Fibroblast of skin of left biceps (primary cell): ENCODE results near the gene CCNG2.

Experiments
- DNase-seq, 2 experiments: peaks; one replicate each; pipeline ENCODE4 v3.0.0-alpha.2; 2013; ENCODE audit warnings: low read depth in 2 of 2

Gene CCNG2

DNA sequence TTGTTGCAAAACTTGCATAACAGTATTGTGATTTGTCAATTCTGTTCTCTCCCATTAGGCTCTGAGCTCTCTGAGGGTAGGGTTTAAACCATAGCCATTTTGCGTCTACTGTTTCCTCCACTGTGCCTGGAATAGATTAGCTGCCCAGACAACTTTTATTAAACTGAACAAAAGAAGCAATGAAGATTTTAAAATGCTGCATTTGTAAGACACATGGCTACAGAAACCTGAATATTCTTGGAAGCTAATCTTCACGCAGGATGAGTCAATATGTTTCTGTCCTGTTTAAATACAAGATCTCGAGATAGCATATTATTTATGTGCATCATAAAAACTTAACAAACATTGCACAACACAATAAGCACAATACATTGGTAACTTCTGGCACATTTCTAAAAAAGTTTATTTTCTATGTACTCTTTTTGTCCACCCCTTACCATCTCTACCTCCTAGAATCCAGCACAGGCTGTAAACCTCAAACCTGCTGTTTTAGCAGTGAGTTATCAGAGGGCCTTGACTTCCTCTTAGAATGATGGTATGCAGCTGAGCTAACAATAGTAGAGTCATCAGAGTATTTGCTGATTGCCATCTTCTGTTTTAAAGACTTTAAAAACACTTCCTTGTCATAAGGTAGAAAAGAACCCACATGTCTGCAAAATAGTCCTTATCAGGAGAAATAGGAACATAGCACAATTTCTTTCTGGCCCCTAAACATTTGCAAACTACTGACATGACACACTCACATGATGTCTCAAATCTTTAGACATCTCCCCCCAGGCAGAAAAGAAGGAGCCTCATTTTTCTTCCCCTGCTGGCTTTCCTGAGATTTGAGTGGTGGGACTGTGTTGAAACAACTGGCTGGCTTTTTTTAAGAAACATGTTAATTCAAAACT, 10.6 kb upstream of the CCNG2 start:
- DNase-seq, result no peak

DNA sequence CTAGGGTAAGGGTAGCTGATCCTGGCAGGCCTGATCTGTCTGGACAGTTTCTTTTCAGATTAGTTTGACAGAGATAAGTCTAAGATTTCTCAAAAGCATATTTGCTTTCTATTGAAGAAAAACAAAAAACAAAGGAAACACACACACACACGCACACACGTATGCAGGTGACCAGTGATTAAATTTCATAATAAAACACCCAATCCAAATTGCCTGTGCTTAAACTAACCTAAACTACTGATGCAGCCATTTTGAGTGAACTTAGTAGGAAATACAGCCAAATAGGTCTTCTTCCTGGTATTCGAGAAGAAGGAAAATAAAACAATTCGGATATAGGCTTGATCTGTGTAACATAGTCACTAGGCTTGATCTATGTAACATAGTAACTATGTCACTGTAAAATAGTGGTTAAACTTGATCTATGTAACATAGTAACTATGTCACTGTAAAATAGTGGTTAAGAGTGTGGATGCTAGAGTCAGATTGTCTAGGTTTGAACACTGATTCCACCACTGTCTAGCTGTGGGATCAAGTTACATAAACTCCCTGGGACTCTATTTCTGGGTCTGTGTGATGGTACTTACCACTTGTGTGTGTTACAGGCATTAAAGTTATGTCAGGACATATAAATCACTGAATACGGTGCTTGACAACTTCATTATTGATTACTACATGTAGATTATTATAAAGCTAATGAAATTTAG, 9.8 kb upstream of the CCNG2 start:
- no peak for DNase-seq

DNA sequence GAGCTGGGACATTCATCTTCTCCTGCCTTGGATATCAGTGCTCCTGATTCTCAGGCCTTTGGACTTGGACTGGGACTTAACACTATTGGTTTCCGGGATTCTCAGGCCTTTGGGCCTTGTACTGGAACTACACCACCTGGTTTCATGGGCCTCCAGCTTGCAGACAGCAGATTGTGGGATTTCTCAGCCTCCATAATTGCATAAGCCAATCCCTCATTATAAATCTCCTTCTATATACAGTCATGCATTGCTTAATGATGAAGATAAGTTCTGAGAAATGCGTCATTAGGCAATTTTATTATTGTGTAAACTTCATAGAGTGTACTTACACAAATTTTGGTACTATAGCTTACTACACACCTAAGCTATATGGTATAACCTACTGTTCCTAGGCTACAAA, 8.9 kb upstream of the CCNG2 start:
- DNase-seq, result no peak

GRCh38 chr4:77149789-77150188, 7.2 kb upstream of the CCNG2 start:
- DNase-seq, result no peak

- DNase-seq, result no peak
These were observed 5.8 kb upstream of the CCNG2 start for GRCh38 chr4:77151241-77151640.

DNA sequence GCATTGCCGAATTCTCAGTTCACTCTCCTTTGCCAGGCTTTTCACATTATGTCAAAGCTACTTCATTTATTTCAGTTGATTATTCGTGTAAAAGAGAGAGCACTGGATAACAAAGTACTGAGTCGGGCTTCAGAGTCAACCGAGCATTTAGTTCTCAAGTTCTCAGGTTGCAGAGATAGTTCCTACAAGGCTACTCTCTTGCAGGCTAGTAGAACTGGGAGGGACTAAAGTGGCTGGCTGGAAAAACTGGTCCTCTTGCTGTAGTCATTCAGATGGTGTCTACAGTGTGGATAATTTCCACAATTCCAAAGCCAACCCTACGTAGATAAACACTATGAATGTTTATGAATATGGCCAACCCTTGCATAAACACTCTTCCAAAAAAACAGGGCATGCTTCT, 4.6 kb upstream of the CCNG2 start:
- DNase-seq, result no peak

DNA sequence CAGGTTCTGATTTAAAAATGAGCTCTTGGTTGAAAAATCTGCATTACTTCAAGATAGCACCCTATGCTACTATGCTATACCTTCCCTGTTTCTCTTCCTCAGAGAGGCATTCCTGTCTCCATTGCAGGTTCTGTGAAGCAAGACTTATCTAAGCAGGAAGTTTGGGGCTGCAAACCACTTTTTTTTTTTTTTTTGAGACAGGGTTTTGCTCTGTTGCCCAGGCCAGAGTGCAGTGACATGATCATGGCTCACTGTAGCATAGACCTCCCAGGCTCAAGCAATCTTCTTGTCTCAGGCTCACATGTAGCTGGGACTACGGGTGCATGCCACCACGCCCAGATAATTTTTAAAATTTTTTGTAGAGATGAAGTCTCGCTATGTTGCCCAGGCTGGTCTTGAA, 4.0 kb upstream of the CCNG2 start:
- no peak for DNase-seq

- DNase-seq, result no peak
These were observed 2.9 kb upstream of the CCNG2 start for GRCh38 chr4:77154065-77154464.

DNA sequence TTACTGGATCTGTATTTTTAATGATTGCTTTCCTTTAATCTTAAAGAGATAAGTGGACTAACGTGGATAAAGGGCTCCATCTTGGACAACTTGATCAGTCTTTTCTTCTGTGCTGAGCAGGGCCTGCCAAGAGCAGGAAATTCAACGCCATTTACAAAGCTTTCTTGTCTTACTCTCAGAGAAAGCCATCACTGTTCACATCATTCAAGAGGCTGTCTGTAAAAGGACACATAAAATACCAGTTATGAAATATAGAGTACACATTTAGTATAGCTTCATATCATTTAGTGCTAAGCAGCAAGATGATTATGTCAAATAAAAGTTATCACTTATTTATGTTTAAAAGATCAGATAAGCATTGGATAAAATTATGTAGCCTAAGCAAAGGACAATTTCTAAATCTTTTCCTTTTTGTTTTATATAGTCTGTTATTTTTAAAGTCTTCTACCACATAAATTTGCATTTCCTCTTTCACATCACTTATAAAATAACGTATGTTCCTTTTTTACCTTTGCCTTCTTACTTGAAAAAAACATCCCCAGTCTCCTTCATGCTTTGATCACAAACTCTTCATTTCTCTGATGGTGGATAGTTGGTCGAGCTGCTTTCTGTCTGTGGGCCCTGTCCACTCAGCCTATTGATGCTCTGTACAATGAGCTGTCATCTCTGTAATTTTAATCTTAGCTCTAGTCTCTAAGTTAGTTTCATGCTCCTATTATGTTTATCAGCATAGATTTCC, 2.1 kb upstream of the CCNG2 start:
- DNase-seq, result no peak

- no peak for DNase-seq
These were observed 1.2 kb upstream of the CCNG2 start for GRCh38 chr4:77155631-77156452.

DNA sequence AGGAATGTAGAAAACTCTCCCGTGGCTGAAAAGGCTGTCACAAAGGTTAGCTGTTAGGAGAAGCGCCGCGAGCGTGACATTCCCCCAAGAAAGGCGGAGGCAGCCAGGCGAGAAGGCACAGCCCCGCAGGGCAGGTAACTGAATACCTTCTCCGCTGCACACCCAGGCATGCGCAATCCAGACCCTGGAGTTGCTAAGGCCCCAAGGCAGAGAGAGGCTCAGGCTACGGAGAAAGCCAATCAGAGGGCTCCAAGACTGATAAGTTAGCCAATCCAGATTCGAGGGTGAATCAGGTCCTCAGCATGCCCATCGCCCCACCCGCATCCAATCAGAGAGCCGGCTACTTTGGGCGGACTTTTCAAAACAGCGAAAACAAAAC, 485 bp upstream of the CCNG2 start:
- peak; percentile 99 to 100 for DNase-seq

DNA sequence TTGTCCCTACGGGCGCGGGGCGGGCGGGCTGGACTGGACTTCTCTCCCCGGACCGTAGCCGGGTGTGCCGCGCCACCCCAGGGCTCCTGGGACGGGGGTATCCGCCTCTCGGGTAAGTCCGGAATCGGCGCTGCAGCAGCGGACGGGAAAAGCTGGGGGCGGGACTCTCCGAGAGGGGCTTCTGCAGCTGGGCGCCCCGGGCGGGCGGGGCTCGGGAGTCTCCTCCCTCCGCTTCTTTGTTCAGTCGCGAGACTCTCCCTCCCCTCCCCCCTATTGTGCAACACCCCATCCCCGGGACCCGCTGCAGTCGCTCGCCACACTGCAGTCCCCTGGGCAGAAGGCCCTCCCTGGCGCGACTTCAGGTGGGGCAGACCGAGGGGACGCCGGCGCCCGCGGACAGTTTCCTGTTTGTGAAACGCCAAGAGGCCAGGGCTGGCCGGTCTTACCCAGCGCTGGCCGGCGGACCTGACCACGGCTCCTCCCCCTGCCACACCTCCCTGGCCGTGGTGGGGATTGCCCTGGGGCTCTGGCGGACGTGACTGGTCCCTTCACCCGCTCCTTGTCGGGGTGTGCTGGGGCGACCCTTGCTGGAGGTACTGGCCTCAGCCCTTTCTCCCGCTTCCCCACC, 966 bp downstream of the CCNG2 start:
- peak; percentile 69 to 70 for DNase-seq

GRCh38 chr4:77158487-77158861, 1.5 kb downstream of the CCNG2 start:
- no peak for DNase-seq

GRCh38 chr4:77159806-77160205, 2.8 kb downstream of the CCNG2 start:
- no peak for DNase-seq

GRCh38 chr4:77163641-77164040, 6.6 kb downstream of the CCNG2 start:
- no peak for DNase-seq

DNA sequence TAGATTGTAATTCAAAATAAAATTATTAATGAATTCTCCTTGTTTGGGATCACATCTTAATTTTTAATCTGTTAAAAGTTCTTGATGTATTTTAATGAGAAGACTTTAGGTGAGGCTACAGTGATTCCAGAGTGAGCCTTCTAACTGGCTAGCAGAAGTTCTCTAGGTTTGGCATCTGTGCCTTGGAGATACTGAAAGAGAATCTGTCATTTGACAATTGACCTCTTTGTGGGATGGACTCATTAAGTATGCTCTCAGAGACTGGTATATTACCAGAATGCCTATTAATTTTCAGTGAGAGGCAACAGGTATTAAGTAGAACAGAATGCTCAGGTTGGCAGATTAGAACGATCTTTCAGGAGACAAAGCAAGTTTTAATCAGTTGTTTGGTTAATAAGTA, 10.2 kb downstream of the CCNG2 start:
- DNase-seq, result no peak

DNA sequence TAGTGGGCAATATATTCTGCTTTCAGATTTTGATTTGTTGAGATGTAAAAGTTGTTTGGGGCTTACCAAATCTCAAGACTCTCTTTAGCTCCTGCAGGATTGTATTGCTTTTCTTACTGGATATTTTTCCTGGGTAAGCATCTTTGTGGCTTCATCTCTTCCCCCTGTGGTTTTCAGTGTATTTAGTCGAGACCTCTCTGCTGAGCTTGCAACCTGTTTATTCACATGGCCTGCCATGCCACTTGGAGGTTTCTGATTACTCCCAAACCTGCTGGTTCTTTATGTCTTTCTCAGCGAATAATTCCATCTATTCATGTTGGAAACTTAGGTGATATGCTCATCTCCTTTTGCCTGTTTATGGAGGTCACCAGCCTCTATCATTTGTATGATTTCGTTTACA, 10.9 kb downstream of the CCNG2 start:
- no peak for DNase-seq

DNA sequence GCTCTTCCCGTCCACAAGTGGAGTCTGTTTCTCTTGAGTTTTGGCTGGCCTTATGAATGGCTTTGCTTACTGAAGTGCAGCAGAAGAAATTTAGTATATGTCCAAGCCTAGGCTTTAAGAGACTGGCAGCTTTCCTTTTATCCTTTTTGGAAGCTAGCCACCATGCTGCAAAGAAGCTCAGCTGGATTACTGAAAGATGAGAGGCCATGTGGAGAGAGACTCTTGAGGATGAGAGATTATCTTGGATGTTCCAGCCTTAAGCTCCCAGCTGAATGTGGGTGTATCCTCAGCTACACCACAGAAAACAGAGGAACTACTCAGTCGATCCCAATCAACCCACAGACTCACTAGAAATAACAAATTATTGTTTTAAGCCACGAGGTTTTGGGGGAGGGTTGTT, 12.5 kb downstream of the CCNG2 start:
- no peak for DNase-seq

- no peak for DNase-seq
These were observed 13.9 kb downstream of the CCNG2 start for GRCh38 chr4:77170926-77171325.

- DNase-seq, result peak; percentile 90 to 91
These were observed 15.3 kb downstream of the CCNG2 start for GRCh38 chr4:77172336-77172735.

DNA sequence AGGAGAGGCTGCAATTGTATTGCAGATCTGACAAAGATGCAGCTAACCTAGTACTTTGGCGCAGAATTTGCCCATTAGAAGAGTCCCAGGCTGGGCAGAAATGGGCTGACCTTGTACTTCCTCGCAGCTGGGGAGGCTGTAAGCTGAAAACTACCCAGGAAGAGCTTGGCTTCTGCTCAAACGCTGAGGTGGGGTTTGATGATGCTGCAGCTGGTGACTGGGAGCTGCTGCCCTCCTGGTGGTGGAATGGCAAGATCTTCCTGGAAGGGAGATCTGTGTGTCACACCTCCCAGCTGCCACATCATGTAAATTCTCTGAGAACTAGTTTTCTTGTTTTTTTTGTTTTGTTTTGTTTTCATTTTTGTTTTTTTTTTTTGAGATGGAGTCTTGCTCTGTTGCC, 17.4 kb downstream of the CCNG2 start:
- no peak for DNase-seq
